Measurements from ENCODE around the gene ANKRD27. TPM values are rescaled to one million over a fixed set of nuclear protein-coding genes. Genes with fewer than 3 reads are reported as not detected.

ANKRD27 gene
- polyA plus RNA-seq, 1 of the 3 experiments (the other 2 are of a cell fraction): 16.5 TPM

GRCh38 chr19:32603961-32604360 lies 71.0 kb downstream of the ANKRD27 start:
- Histone ChIP-seq H3K4me2 (no peak overlapping the region), H3K79me2 (ENCODE audit: insufficient read depth) (no peaks in the 10 kb centered on the region), H3K9me3 (no peaks in the 10 kb centered on the region), H3K36me3 (replicated peaks in 1 of 2; ENCODE audit: control insufficient read depth in 1 of 2, insufficient read depth in 2 of 2, low read length in 1 of 2) (peaks cover 26 to 33% of the 10 kb centered on the region in 2 experiments), H3K9ac (no peak overlapping the region), H3F3A (replicated peaks; ENCODE audit: insufficient read depth) (peaks cover 8% of the 10 kb centered on the region), H3K4me3 (ENCODE audit: low read depth in 2 of 2, low read length in 1 of 2) (no peak overlapping the region), H3K27ac (ENCODE audit: low read depth in 2 of 2, low read length in 1 of 2) (no peak overlapping the region), H3K9me2 (no peaks in the 10 kb centered on the region), H3K4me1 (ENCODE audit: control insufficient read depth in 1 of 2, insufficient read depth in 2 of 2, low read depth in 1 of 2, low read length in 1 of 2) (no peaks in the 10 kb centered on the region), H4K20me1 (ENCODE audit: insufficient read depth) (no peaks in the 10 kb centered on the region), H3K27me3 (ENCODE audit: insufficient read depth) (no peaks in the 10 kb centered on the region), H2AFZ (ENCODE audit: low read depth) (no peak overlapping the region)
- CTCF ChIA-PET: no interaction called here
- DNase-seq: no peak
- WGBS (ENCODE audit: low lambda C conversion rate): 93% methylated on average over 14 of the region's 14 CpGs
- no peak for TF ChIP-seq ELF1 (IDR thresholded peaks at IDR 0.05)
- TF ChIP-seq SIN3A (IDR thresholded peaks at IDR 0.05; ENCODE audit: borderline replicate concordance, low read depth, low read length): no peak
- no peak for TF ChIP-seq RCOR1 (IDR thresholded peaks at IDR 0.05; ENCODE audit: low read length)
- TF ChIP-seq FOXM1 (IDR thresholded peaks at IDR 0.05; ENCODE audit: low read depth): no peak
- TF ChIP-seq YY1 (IDR thresholded peaks at IDR 0.05; ENCODE audit: low read depth): no peak
- TF ChIP-seq NFIC (IDR thresholded peaks at IDR 0.05; ENCODE audit: borderline replicate concordance): no peak
- no peak for TF ChIP-seq SMC3 (IDR thresholded peaks at IDR 0.05; ENCODE audit: low read depth, low read length)
- TF ChIP-seq IRF3 (IDR thresholded peaks at IDR 0.05; ENCODE audit: low read depth, low read length): no peak
- TF ChIP-seq POLR2AphosphoS5 (IDR thresholded peaks at IDR 0.05; ENCODE audit: low read depth, low read length): no peak
- TF ChIP-seq RFX5 (IDR thresholded peaks at IDR 0.05; ENCODE audit: low read length): no peak
- no peak for TF ChIP-seq REST (IDR thresholded peaks at IDR 0.05; ENCODE audit: low read depth, low read length)
- no peak for TF ChIP-seq RXRA (IDR thresholded peaks at IDR 0.05; ENCODE audit: borderline replicate concordance, low read depth)
- no peak for TF ChIP-seq EP300 (IDR thresholded peaks at IDR 0.05; ENCODE audit: borderline replicate concordance in 1 of 2, low read depth in 1 of 2, low read length in 1 of 2)
- no peak for TF ChIP-seq TCF12 (IDR thresholded peaks at IDR 0.05)
- TF ChIP-seq FOSL2 (IDR thresholded peaks at IDR 0.05; ENCODE audit: borderline replicate concordance, low read depth): no peak
- no peak for TF ChIP-seq NRF1 (IDR thresholded peaks at IDR 0.05; ENCODE audit: low read depth, low read length)
- no peak for TF ChIP-seq PBX3 (IDR thresholded peaks at IDR 0.05)
- TF ChIP-seq CTCF (IDR thresholded peaks at IDR 0.05): no peak
- no peak for TF ChIP-seq MEF2A (IDR thresholded peaks at IDR 0.05; ENCODE audit: borderline replicate concordance, low read depth)
- POLR2A ChIA-PET: no interaction called here

All from SK-N-SH (cell line).